Erythroblast (primary cell): ENCODE measurements around the gene EIF4A3.

Experiments used
- GATA1 ChIP-seq: IDR thresholded peaks from 2 replicates; pipeline ENCODE4 v1.6.1; 2011; ENCODE audit warnings: low read depth, mild to moderate bottlenecking, control low read depth, low read length, moderate library complexity
- POLR2A ChIP-seq: IDR thresholded peaks from 2 replicates; pipeline ENCODE4 v1.6.1; 2011; ENCODE audit warnings: mild to moderate bottlenecking, low read length

- TF ChIP-seq POLR2A (no peak), GATA1 (no peak)
Measured at GRCh38 chr17:80109066-80109660, 37.8 kb downstream of the EIF4A3 start.
